SKM-1 (cell line): ENCODE results near the gene MAP1LC3B.
"Not testable (repeated sequence)": the region's sequence is repeated elsewhere in the genome, so short reads cannot be mapped to it uniquely, and the experiment has no call there.

Source experiments
- DNase-seq: peaks from one replicate; lab custom pipeline; 2025; ENCODE audit not compliant: unreplicated experiment; lab: John Stamatoyannopoulos, UW

Gene MAP1LC3B

GRCh38 chr16:87380881-87381280 is 11.3 kb upstream of the MAP1LC3B start:
- DNase-seq = no peak

DNA sequence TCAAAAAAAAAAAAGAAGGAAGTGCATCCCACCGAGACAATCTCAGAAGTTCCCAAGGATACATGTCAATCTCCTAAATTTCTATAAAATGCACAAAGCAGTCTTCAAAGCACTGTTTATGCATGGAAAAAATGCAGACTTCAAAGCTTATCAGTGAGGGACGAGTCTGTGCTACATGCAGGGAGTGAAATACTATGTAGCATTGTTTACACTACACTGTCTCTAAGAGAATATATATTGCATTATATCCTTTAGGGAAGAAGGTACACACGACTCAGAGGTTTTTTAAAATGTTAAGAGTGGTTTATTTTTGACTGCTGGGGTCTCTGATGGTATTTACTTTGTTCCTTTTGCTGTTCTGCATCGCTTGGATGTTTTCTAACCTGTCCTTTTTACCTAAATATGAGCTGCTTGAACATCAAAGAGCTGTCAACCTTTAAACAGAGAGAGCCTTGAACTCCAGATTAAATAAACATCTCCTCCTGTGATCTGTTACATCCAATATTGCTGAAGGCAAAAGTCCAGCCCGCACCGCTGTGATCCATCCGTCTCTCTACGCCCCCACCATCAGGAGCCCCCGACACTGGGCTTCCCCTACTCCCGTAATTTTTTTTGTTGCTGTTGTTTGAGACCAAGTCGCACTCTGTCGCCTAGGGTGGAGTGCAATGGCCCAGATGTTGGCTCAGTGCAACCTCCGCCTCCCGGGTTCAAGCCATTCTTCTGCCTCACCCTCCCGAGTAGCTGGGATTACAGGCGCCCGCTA is 9.9 kb upstream of the MAP1LC3B start:
- no peak for DNase-seq

DNA sequence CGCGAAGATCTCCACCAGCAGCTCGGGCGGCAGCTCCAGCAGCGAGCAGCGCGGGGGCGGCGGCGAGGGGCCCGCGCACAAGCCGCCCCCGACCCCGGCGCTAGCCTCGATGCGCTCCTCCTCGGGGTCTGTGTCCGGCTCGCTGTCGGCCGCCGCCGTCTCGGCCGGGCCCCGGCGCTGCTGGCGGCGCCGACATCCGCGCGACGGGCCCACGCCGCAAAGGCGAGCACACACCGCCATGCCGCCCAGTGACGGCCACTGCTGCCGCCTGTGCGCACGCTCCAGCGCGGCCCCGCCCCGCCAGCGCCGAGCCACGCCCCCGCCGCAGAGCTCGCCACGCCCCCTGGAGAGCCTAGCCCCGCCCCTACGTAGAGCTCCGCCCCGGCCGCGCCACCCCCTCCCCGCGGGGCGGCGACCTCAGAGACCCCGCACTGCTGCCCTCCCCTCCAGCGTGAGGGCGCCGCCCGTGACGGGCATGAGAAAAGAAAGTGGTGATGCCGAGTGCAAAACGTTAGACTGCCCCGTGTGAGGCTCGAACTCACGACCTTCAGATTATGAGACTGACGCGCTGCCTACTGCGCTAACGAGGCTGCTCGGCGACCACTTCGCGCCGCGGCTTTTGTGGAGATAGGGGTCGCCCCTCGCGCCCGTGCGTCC is 8.5 kb upstream of the MAP1LC3B start, which contains the start of gene FBXO31:
FBXO31 (minus strand) TSS at position 272 of the 657 bp plus-strand sequence; CDS start at position 240, 32 bp downstream.
- peak; percentile 70 for DNase-seq

- no peak for DNase-seq
Measured at GRCh38 chr16:87384162-87384874, 7.8 kb upstream of the MAP1LC3B start.

DNA sequence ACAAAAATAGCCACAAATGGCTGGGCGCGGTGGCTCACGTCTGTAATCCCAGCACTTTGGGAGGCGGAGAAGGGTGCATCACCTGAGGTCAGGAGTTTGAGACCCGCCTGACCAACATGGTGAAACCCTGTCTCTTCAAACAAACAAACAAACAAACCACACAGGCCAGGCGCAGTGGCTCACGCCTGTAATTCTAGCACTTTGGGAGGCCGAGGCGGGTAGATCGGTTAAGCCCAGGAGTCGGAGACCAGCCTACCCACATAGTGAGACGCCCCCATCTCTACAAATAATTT is 7.3 kb upstream of the MAP1LC3B start:
- not testable (repeated sequence) for DNase-seq

- peak; percentile 92 for DNase-seq
Measured at GRCh38 chr16:87387942-87388817, 4.0 kb upstream of the MAP1LC3B start.

- no peak for DNase-seq
Measured at GRCh38 chr16:87388818-87389134, 3.4 kb upstream of the MAP1LC3B start.

DNA sequence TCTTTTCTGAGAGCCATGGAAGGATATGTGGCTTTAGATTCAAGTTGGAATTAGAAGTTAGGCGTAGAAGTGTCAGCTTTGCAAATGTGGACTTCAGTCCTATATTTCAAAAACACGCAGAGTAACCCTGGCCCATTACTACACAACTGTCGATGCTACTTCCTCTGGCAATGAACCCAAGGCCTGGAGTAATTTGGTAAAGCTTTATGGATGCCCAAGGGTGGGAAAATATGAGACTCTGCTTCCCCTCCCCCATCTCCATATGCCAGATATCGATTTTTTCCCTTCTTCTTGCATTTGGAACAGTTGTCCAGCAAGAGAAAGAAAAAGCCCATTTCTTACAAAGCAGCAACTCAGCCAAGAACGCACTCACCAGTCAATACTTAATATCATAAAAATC is 2.9 kb upstream of the MAP1LC3B start:
- no peak for DNase-seq

- DNase-seq = not testable (repeated sequence)
Measured at GRCh38 chr16:87389914-87390313, 2.2 kb upstream of the MAP1LC3B start.

DNA sequence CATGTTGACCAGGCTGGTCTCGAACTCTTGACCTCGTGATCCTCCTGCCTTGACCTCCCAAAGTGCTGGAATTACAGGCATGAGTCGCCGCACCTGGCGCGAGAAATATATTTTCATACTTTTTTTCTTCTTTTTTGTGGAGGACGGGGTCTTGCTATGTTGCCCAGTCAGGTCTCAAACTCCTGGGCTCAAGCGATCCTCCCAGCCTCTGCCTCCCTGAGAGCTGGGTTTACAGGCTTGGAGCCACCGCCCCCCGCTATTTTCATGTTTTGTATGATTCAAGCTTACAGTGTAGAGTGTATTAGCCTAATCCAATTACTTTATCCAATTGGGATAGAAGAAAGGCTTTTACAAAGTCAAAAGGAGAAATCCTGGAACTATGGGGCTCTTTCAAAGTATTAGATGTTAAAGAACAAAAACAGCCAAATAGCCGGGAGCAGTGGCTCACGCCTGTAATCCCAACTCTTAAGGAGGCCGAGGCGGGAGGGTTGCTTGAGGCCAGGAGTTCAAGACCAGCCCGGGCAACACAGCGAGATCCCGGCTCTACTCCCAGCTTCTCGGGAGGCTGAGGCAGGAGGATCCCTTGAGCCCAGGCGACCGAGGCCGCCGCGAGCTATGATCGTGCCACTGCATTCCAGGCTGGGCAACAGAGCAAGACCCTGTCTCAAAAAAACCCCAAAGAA is 1.4 kb upstream of the MAP1LC3B start:
- DNase-seq = no peak

- no peak for DNase-seq
Measured at GRCh38 chr16:87391324-87391949, 699 bp upstream of the MAP1LC3B start.

DNA sequence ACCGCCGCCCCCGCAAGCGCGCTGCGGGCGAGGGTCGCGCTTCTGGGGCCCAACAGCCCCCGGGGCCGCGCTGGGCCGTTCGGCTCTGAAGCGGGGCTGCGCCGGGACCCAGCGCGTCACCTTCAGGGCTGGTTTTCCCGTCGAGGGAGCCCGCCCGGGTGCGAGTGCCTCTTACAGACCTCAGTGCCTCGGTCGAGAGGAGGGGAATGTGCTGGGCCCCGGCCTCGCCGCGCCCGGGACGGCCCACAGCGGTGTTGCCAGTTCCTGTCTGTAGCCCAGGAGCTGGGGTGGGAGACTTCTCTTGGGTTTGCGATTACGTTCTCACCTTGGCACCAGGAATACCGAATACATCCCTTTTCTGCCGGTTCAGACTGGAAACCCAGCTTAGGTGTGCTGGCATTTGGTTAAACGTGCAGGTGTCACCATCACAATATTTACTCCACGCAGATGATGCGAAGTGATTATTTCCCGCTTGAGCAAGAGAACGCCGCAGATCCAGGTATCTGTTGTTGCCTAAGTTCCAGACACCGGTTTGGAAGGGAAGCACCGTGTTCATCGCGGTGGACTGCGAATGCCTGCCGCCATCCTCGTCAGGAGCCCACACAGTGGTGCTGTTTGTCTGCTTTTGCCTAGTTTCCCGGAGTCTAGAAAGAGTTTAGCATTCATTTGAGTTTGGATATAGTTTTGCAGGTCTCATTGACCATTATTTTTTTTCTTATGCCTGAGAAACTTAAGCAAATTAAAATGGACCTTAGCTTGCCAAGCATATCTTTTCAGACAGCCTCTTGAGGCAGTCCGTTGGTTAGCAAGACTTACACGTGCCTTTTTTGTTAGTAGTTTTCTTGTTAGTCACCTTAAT is 914 bp downstream of the MAP1LC3B start:
- DNase-seq = no peak

- DNase-seq = no peak
Measured at GRCh38 chr16:87393680-87394055, 1.5 kb downstream of the MAP1LC3B start.

- DNase-seq = no peak
Measured at GRCh38 chr16:87395181-87395842, 3.2 kb downstream of the MAP1LC3B start.

DNA sequence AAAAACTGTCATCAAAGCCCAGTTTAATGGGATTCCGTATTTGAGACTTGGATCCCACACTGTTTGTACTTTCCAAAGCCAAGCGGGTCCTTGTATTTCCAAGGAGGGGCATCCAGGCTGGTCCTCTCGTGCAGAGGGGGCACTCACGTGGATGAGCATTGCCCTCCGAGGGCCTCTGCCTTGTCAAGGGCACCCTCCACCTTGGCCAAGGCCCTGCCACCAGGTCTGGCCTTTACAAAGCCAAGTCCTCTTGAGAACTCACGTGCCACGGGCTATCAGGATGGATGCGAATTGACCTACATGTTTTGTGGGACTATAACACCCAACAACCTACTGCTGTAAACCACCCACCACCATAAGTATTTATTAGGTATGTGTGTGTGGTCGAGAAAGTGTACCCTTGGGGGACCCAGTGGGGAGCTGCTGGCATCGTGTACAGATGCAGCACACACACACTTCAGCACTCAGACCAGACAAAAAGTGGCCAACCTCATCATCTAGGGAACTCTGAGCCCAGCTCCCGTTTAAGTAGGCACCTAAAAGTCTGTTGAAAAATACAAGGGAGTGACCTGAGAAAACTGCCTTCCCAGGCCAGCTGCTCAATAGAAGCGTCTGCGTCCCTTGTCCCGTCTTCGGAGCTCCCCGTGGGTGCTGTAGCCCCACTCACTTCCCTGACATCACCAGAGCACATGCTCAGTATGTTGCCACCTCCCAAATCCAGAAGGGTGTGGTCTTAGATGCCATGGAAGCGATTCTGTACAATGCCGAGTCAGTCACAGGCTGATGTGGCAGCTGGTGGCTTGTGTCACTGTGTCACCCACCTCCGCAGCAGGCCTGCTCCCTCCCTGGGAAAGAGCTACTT is 12.9 kb downstream of the MAP1LC3B start:
- no peak for DNase-seq

DNA sequence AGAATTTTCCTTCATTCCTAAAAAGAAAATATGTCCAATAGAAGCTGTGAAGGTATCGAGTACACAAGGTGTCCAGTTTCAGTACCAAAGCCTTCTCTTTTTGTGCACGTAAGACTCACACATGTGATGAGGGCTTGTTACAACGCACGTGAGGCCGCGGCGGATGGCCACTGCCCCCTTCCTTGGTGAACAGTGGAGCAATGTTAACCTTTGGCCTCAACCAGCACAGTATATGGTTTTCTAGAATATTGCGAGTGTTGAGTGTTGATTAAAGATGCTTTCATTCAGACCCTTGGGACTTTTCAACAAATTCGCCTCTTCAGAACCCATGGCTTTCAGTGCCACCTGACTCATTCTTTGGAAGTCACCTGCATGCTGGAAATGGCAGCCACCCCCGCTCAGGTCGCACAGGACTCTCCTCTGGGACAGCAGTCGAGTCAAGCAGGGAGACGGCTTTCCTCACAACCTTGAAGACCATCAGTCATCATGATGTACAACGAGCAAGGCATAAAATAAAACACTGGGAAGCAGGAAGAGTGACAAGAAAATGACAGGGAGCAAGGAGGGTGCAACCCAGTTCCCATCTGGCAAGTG is 14.5 kb downstream of the MAP1LC3B start:
- no peak for DNase-seq

- peak; percentile 95 for DNase-seq
Measured at GRCh38 chr16:87407511-87408112, 15.5 kb downstream of the MAP1LC3B start.
